Epidermal melanocyte (primary cell): ENCODE results near the gene BTNL3.

ENCODE experiments used
- DNase-seq: peaks from one replicate; pipeline ENCODE4 v3.0.0; 2011; ENCODE audit warnings: low spot score; ENCODE audit not compliant: insufficient read length

The BTNL3 gene

DNA sequence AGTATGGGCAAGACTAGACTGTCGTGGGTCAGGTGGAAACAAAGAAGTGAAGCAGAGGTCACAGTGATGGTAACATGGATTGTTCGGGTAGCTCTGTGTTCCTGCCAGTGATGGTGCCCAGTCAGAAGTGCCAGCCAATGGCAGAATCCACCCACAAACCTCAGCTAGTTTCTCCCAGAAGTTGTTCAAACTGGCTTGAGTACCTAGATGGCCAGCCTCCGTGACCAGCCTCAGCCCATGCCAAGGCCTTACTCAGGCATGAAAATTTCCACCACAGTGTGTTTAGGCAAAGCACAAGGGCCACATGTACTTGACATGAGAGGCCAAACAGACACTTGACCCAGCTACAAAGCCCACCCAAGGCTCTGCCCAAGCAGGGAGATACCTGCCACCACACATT, 32.0 kb downstream of the BTNL3 start:
- DNase-seq, result no peak

DNA sequence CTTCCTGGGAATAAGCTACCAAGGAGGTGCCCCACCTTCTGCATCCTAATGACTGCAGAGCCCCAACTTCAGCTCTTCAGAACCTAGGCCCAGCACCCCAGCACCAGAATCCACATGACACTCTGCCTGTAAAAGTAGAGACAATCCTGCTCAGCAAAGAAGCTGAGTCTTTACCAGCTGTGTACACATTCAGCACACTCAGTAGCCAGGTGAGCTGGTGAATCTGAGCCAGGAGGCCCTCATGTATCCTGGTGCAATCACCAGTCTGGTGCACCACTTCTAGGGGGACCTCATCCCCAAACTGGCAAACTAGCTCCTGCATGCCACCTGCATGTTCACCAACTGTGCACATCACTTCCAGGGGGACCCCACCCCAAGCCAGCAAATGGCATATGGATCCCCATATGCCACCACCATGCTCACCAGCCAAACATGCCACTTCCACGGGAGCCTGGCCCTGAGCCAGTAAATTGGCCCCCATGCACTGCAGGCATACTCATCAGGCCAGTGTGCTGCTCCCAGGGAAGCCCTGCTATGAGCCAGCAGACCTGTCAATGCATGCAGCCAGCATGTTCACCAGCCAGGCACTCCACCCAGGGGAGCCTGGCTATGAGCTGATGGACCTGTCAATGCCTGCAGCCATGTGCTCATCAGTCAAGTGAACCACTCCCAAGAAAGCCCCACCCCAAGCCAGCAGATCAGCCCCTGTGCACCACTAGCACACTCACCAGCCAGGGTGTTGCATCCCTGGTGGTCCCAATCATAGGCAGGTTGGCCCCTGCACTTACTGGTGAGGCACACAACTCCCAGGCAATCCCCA, 35.8 kb downstream of the BTNL3 start:
- DNase-seq, result no peak

DNA sequence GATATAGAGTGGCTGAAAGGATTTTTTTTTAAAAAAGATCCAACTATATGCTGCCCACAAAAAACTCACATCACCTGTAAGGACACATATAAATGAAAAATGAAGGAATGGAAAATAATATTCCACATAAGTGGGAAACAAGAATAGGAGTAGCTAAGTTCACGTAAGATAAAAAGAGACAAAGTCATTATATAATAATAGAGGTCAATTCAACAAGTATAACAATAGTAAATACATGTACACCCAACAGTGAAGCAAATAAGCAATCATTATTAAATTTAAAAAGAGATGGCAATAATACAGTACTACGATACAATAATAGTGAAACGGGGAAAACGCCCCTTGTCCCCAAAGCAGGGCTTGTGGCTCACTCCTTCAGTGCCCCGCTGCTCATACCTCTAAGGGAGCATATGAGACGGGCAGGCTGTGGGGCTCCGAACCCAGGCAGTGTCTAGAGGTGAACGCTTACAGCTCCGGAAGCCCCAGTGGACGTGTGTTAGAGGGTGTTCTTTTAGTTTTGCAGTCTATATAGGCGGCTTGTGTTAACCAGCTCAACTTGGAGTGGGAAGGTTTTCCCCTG, 38.9 kb downstream of the BTNL3 start:
- DNase-seq, result no peak

DNA sequence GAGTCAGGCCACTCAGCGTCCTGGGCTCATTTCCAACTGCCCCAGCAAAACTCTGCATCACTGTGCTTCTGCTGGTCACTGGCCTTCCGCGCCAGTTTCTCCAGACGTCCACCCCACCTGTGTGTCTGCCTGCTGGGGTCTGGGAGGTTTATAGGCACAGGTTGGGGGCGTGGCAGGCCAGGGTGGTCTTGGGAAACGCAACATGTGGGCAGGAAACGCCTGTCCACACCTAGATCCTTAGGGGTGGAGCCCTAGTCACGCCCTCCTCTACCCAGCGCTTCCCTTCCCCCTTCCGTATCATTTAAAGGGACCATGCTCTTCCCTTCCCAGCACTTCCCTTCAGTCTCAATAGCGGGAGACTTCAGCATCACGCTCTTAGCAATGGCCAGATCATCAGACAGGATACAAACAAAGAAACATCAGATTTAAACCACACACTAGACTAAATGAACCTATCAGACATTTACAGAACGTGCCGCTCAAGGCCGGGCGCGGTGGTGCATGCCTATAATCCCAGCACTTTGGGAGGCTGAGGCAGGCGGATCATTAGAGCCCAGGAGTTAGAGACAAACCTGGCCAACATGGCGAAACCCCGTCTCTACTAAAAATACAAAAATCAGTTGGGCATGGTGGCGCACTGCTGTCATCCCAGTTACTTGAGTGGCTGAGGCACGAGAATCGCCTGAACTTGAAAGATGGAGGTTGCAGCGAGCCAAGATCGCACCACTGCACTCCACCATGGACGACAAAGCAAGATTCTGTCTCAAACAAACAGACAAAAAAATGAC, 39.6 kb downstream of the BTNL3 start:
- DNase-seq, result no peak

DNA sequence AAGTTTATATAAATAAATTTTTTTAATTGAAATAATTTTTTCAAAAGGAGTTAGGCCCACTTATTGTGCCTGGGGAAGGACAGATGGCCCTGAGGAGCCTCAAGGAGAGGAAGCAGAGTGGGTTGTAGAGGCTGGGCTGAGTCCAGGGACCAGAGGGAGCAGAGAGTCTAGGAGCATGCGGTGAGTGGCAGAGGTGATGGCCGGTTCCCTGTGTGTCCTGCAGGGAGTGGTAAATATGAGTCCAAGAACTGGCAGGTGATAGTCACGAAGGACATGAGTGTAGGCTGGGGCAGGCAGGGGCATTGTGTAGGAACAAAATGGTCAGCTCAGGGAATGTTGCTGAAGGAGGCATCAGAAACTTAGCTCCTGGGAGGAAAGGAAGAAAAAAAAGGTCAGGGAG, 43.1 kb downstream of the BTNL3 start:
- DNase-seq, result no peak

DNA sequence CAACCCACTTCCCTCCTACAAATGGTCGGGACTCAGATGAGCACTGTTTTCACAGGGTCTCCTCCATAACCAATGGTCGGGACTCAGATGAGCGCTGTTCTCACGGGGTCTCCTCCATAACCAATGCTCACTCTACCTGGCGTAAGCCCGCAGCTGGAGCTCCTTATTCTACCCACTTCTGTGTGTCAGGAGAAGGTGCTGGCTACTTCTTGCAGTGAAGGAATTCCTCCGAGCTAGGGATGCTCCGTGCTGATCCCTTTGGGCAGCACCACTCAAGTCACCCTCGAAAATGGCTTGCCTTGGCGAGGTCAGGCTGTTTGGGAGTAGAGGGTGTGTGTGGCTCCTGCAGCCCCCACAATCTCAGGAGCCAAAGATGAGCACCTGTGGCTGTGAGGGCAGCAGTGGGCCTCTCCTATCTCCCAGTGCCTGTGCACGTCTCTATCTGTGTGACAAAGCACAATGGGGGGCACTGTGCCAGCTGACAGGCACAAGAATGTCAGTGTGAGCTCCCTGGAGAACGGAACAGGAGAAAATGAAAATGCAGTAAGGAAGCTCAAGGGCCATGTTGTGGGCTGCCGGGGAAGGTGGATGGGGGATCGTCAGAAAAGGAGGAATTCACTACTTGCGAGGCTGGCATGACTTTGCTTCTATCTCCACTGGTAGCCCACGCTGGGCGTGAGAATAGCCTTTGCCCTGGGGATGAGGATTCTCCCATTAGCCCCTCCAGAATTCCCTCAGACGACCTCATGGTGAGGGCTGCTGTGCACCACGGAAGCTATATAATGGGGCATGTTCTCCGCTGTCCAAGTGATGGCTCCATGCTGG, 47.6 kb downstream of the BTNL3 start:
- no peak for DNase-seq

DNA sequence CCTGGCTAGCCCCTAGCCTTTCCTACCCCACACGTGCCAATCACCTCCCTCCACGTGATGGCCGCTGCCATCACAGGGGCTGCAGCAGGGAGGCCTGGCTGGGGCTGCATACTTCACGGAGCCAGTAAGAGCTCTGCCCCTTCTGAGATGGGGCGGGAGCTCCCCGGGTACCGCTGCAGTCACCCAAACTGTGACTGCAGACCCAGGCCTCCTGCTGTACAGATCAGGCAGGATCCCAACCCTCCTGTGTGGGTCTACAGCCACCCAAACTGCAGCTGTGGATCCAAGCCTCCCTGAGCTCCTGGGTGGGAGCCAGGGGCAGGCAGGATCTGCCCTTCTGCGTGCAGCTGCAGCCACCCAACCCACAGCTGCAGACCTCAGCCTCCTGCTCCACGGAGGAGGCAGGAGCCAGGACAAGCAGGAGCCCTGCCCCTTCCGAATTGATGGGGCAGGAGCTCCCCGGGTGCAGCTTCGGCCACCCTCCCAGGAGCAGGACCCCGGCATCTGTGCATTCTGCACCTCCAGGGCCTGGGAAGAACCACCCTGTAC, 48.2 kb downstream of the BTNL3 start:
- no peak for DNase-seq

DNA sequence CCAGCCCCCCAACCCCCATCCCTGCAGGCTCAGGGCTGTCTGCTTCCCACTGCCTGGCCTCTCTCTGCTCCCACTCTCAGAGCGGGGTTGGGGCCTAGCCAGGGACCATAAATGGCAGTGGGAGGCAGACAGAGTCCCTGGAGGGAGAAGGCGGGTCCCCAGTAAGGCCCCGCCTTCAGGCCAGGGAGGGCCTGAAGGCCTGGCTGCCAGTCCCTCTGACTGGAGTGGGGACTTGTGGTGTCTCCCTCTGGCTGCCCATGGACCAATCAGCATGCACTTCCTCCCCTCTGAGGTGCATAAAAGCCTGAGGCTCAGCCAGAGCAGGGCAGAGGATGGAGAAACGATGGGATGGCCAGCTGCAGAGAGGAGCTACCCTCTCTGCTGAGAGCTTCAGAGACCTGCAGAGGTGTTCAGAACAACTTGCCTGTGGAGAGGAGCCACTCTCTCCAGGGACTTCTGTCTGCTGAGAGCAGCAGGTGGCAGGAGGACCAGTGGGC, 48.8 kb downstream of the BTNL3 start:
- no peak for DNase-seq

DNA sequence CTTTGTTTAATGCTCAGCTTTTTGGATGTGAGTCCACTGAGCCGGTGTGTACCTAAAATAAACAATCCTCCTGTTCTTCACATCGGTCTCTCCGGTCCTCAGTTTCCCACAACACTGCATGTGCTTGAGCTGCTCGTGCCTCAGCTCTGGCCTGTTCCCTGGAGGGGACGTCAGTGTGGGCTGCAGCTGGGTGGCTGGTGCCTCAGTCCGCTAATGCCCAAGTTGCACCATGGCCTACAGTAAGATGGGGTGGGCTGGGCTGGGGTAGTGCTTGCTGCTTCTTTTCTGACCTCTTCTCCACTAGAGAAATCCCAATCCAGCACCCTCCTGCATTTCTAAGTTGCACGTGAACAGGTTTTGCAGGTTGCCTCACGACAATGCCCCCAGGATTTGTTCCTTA, 50.8 kb downstream of the BTNL3 start:
- no peak for DNase-seq

DNA sequence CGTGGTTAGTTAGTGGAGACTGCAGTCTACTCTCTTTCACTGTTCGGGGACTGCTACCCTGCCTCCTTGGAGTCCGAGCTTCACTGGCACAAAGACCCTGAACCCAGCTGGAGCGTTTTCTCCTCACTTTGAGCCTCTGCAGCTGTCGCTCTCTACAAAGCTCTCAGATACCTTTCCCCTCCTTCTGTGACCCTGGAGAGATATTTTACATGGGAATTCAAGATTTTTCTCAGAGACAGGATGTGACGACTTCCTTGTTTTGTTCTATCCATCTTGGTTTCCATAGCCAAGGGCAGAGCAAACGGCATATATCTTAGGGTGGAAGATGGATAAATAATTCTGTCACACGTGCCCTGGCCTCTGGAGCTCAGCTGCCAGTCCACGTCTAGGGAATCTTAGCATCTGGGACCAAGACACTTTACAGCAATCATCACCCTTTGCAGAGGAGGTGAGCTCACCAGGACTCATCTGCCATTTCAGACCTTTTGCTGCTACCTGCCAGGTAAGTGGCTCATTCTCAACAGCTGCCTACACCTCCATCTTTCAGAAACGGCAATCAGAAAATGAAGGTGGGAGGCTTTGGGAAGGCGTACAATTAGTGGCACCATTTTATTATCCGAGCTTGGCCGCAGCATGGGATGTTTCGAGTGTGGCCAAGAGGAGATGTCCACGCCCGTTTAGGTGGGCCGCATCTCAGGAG, 51.4 kb downstream of the BTNL3 start, which contains the start of gene BTNL9:
TSS of gene BTNL9 (plus strand) at position 336 of the 700 bp plus-strand sequence. CDS start 5,224 bp downstream, outside the sequence.
- DNase-seq, result no peak

DNA sequence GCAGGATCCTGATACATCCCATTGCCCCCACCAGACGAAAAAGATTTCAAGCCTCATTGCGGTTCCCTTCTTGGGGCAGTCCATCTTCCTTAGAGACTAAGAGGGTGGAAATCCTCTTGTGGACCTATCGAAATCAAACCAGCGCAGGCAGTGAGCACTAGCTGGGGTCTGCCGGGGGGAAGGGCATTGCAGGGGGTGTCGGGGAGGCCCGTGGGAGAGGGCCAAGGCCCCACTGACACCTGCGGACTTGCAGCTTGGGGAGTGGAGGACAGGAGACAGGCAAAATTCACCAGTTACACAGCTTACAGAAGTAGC, 51.9 kb downstream of the BTNL3 start:
- DNase-seq, result no peak

DNA sequence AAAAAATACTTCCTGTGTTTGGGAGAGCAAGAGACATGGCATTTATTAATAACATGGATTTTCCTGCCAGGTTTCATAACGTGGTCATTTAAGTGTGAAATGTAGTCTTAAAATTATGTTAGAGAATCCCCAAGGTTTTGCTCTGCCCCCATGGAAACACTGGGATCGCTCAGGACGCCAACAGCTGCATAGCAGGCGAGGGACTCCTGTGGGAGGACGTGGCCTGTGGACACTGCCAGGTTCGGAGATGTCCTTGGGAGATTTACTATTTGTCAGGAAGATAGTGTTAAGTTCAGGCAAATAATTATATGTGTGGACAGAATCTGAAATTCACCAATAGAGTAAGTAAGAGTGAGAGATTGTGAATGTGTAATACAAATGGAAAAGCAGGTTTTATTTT, 52.4 kb downstream of the BTNL3 start:
- DNase-seq, result no peak

DNA sequence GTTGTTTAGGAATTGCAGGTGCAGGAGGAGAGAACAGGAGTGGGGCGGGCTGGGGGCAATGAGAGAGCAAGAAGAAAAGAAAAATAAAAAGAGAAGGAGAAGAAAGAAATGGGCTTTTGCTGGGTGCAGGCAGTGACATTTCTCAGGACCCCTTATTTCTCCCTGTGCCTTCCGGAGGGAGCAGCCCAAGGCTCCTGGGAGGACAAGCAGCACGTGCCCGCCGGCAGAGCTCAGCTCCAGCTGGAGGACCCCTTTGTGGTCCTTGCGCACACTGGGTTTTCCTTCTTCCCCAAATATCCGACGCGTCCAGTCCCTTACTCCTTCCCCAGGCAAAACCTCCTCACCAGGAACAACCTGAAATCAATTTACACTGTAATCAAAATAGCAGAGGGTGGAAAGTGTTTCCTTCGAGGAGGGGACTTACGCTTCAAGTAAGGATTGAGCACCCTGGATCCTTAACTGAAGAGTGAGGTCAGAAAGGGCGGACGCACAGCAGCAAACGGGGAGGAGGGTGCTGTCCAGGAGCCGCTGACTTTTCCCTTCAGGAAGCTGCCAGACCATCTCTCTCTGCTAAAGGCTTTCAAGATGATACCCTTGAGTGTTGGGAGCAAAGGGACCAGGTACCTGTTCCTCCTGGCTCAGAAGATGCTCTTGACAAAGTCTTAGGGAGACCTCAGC, 53.5 kb downstream of the BTNL3 start:
- DNase-seq, result no peak

DNA sequence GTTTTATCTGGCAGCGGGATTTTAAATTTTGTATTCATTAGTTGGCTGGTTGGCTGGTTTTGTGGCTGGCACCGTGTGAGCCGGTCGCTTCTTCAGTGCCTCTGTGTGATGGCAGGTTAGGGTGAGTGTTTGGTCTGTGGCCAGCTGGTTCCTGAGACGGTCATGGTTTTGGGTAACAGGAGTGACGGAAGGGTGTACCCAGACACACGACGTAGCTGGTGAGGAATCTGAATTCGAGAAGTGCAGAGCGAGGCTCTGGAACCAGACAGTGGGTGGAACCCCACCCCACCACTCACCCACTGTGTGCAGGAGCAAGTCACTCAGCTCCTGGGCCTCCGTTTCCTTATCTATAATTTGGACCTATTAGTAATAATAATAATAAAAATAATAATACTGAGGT, 54.1 kb downstream of the BTNL3 start:
- DNase-seq, result no peak

DNA sequence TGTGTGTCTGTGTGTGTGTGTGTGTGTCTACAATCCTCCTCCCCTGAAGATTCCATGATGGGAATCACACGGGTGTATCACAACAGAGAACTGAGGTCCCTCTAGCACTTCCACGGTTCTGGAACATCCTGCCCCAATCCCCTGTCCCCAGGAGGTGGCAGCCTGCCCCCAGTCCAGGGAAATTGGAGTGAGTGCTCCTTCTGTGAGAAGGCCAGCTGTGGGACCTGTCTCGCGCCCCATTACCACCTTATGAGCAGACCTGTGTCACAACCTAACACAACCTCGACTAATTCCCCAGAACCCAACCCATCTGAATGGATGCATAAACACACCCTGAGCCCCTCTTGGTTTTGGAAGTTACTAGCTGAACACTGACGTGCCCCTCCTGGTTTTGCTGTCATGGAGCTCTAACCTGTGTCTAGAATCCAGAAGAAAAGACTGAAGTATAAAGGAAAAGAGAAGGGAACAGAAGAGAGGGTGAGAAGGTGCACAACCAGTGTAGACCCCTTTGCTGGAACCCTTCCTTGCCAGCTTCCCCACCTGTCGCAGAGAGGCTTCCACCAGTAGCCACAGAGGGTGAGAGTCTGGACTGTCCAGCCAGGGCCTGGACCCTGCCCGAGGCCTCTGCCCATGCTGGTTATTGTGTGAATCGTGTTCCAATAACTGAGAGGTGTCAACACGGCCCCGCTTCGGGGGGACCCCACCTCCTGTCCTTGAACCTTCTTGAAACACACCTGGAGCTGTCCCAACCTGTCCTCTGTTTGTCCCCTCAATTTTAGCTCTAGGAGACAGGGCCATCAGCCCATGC, 54.8 kb downstream of the BTNL3 start:
- DNase-seq, result no peak

DNA sequence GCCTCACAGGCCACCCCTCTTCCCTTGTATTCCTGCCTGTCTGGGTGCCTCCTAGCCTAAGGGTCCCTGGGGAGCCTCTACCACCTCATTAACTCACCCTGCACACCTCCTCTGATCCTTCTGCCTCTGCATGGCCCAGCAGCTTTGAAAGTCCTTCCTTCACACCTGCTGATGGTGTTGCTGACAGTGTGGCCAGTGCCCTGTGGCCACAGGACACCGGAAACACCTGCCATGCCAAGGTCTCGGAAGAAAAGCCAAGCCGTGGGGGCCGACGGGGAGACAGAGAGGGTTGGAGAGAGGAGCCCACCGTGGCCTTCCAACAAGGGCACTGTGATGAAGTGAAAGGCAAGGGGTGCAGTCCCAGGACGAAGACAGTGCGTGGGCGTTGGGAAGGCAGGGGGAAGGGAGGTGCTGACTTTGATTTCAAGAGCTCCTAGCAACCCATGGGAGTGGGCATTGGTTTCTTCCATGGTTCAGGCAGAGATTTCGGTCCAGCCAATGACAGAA, 55.5 kb downstream of the BTNL3 start:
- DNase-seq, result no peak

DNA sequence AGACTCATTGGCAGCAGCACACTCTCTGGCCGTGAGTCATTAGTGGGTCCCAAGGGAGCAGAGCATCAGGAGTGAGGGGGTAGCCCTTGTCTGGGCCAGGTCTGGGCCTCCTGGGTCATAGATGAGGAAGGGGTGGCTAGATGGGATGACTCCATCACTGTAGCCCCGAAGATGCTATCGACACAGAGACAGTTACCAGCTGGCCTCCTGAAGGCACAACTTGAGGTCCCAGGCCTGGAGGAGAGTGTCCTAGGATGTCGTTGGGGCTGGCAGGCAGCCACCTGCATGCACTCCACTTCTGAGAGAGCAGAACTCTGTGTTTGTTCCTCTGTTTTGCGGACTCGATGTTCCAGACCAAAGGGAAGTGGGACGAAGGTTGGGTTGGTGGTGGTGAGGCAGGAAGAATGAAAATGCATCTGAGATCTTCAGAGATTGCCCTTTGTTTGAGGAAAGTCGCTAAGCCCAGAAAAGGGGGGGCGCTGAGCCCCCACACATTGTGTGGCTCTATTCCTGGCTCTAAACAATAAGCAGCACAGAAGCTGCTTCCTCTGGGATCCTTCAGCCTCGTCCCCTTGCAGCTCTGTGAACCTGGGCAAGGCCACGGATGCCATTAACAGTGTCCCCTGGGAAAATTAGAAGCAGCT, 56.1 kb downstream of the BTNL3 start:
- no peak for DNase-seq

DNA sequence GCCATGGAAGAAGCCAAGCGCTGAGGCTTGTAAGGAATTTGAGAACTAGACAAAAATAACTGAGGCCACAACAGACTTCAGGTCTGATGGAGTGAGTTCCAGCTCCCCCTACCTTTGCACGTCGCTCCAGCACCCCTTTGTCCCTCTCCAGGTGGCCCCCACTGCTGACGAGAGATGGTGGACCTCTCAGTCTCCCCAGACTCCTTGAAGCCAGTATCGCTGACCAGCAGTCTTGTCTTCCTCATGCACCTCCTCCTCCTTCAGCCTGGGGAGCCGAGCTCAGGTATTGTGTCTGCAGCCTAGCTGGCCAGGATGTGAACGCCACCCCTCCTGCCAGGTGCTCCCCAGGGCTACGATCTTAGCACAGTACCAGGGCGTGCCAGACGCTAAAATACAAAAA, 56.7 kb downstream of the BTNL3 start:
- DNase-seq, result no peak
